Stromal cell of bone marrow (primary cell): ENCODE measurements around the gene COPE.
"Not testable (repeated sequence)": the region's sequence is repeated elsewhere in the genome, so short reads cannot be mapped to it uniquely, and the experiment has no call there.

Experiments
- DNase-seq: peaks from one replicate; pipeline ENCODE4 v3.0.0-alpha.2; 2012; ENCODE audit warnings: low read depth

Gene COPE

DNA sequence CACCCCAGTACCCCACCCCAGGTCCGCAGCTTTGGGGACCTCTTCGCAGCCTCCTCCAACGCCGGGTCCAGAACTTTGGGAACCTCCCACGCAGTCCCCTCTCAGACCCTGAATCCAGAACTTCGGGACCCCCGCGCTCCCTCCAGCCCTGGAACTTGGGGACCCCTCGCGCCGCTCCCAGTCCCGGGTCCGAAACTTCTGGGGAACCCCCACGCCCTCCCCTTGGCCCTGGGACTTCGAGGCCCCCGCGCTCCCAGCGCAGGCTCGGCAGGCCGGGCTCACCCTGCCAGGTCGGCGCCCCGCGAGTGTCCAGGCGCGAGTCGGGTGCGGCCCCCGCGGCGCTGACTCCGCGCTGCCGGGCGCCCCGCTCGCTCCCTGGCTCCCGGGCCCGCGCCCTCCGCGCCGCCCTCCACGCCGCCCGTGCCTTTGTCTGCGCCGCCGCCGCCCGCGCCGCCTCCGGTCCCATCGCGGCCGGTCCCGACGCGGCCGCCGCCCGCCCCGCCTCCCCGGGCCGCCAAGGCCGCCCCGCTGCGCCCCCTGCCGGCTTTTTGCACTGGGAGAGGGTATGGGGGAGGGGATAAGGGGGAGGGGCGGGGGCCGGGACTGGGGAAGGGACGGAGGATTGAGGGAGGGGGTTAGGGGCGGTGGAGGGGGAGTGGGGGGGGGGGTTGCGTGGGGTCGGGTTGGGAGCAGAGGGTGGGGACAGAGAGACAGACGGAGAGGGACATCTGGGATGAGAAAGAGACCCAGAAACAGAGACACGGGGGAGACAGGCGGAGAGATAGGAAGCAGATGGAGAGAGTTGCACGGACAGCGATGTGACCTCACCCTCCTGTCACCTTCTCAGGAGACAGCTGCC is 21.8 kb upstream of the COPE start, which contains the start of gene HOMER3:
Gene HOMER3, minus strand, starts transcription at position 449 of the 859 bp plus-strand sequence. CDS start 2,235 bp downstream, outside the sequence.
- DNase-seq: peak; percentile 43

DNA sequence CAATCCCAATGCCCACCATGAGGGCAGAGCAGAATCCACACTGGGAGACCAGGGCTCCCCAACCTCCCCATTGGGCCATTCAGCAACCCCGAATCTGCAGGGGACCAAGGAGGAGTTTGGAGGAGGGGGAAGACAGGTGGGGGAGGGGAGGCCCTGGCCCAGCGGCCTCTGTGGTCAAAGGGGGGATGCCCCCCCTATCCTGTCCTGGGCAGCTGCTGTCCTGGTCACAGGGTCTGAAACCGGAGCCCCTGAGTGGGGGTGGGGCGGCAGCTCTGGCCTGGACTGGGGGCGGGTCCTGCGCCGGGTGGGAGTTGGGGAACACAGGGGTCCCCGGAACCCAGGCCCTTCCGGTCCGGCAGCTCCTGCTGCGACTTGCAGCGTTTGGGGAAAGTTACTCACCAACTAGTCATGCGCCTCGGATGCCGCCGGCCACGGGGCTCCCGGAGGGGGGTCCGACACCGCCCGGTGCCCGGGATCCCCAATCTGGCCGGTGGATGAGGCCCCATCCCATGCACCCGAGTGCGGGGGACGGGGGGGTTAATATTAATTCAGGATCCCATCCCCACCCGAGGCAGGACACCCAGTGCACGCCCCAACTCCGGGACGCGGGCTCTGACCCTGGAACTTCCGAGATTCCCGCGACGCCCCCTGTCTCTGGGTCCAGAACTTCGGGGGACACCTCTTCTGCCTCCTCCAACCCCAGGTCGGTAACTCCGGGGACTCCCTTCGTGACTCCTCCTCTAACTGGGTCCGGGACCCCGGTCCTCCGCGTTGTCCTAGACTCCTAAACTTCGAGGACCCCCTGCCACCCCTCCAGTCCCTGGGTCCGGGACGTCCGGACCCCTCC is 21.0 kb upstream of the COPE start:
- peak; percentile 35 for DNase-seq

DNA sequence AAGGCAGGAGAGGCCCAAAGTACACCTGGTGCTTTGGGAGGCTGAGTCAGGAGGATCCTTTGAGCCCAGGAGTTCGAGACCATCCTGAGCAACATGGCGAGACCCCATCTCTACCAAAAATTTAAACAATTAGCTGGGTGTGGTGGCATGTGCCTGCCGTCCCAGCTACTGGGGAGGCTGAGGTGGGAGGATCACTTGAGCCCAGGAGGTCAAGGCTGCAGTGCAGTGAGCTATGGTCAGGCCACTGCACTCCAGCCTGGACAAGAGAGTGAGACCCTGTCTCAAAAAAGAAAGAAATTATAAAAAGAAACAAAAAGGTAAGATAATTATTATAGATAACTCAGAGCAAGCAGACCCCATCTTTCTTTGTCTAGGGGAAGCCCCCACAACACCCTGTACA is 20.0 kb upstream of the COPE start:
- no peak for DNase-seq

DNA sequence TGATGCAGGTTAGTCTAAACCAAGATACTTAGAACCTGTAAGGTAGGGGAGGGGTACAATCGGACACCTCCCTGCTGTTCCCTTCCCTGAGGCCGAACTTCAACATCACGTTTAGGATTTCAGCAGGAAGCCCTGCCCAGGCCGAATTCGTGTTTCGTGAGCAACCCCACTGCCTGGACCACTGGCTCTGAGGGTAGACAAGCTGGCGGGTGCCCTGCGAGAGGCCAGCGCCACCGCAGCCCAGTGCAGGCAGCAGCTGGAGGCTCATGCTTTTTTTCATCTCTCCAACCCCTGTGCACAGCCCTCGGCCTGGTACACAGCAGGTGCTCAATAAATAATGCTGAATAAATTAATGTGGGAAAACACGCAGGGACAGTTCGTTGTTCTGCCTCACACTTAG is 14.1 kb upstream of the COPE start:
- DNase-seq: no peak

DNA sequence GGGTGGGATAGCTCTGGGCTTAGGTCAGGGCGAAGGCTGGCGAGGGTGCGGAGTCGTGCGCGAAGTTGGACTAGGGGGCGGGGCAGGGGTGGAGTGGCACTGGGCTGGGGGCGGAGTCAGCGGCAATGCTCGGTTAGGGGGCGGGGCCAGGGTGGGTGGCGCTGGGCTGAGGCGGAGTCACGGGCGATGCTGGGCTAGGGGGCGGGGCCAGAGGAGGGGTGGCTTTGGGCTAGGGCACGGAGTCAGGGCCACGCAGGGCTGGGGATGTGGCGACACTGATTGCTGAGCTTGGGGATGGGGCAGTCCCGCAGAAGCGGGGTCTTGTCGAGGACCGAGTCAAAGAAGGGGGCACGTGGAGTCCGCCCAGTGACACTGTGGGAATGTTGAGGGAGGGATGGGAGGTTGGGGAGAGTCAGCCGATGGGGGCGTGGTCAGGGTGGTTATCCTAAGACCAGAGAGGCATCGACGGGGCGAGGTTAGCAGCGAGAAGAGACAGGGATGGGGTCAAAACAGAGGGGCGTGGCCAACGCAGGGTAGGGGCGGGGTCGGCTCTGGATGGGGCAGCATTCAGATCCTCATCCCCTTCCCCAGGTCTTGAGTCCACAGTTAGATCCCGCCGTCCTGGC is 13.1 kb upstream of the COPE start:
- no peak for DNase-seq

DNA sequence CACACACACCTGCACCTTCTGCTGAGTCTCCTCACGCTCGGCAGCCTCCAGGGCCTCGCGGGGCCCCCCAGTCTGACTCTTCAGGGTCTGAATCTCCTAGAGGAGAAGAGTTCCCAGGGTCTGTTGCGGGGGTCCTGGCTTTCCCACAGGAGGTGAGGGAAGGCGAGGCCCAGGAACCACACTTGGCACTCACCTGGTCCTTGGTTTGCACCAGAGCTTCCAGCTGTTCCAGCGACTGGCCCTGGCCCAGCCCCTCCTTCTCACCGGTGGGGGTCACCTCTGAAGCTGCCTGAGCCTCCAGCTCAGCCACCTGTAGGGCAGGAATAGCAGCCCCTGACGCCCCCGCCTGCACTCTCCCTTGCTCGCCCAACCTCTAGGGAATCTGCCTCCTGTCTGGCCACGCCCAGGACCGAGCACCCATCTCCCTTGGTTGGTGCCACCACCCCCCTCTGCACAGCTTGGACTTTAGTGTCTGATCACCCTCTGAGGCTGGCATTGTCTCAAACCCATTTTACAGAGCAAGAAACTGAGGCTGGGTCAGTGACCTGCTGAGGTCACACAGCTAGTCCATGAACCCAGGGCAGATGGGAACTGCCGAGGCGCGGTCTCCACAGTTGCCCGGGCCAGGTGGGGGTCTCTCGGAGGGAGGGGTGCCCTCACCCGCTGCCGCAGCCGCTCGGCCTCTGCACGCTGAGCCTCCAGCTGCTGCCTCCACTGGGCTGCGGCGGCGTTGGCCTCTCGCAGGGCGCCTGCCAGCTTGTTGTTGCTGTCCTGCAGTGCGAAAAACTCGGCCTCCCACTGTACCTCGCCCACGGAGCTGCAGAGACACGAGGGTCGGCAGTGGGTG is 12.4 kb upstream of the COPE start:
- DNase-seq: no peak

DNA sequence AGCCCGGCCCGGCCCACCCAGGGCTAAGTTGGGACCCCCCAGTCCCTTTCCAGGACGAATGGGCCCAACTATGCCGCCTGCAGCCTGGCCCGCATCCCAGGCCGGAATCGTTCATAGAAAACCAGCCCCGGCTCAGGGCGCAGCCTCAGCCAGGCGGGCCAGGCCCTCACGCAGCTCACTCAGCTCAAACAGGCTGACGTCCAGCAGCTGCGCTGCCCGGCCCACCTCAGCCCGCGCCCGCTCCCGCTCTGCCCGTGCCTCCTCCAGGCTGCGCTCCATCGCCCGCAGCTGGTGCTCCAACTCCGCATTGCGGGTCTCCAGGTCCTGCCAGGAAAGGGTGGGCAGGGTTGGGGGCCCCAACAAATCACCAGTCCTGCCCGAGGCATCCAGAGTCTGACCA is 10.1 kb upstream of the COPE start:
- DNase-seq: no peak

DNA sequence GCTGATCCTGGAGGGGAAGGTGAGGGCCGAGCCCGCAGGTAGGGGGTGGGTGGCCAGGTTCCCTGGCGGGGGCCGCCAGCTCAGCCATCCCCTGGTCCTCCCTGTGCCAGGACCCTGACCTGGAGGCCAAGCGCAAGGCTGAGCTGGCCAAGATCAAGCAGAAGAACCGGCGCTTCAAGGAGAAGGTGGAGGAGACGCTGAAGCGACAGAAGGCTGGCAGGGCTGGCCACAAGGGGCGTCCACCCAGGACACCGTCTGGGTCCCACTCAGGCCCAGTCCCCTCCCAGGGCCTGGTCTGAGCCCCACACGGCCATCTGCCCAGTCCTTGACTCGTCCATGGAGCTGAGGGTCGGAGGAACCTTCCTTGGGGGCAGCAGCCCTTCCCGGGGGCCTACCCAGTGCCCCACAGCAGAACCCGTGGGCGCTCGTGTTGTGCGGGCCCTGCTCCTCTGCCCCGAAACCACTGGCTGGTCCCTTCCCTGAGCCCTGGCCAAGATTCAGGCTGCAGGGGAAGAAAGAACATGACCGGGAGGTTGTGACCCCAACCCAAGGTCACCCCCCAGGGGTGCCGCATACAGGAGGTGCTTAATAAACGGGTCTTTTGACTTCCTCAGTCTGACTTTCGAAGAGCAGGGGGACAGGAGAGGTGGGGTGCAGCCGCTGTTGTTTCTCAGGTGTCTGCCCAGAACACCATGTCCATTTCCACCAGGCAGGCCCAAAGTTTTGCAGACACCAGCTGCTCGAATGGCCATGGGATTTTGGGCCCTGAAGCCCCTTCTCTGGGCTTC is 9.0 kb upstream of the COPE start:
- DNase-seq: no peak

DNA sequence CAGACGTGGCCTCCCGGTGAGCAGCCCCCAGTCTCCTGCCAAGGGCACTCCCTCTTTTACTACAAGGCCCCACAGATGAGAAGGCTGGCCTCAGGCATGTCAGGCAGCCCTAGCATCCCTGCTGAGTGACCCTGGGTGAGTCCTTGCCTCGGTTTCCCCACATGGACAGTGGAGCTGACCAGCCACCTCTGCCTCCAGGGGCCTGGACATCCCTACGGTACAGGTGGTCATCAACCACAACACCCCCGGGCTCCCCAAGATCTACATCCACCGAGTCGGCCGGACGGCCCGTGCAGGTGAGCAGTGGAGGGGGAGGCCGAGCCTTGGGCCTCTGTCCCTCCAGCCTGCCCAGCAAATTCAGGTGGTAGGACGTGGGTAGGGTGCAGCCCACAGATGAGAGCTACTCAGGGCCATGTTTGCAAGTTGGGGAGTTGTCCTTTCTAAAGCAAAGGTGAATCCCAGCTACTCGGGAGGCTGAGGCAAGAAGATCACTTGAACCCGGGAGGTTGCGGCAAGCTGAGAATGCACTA is 5.6 kb upstream of the COPE start:
- DNase-seq: no peak

DNA sequence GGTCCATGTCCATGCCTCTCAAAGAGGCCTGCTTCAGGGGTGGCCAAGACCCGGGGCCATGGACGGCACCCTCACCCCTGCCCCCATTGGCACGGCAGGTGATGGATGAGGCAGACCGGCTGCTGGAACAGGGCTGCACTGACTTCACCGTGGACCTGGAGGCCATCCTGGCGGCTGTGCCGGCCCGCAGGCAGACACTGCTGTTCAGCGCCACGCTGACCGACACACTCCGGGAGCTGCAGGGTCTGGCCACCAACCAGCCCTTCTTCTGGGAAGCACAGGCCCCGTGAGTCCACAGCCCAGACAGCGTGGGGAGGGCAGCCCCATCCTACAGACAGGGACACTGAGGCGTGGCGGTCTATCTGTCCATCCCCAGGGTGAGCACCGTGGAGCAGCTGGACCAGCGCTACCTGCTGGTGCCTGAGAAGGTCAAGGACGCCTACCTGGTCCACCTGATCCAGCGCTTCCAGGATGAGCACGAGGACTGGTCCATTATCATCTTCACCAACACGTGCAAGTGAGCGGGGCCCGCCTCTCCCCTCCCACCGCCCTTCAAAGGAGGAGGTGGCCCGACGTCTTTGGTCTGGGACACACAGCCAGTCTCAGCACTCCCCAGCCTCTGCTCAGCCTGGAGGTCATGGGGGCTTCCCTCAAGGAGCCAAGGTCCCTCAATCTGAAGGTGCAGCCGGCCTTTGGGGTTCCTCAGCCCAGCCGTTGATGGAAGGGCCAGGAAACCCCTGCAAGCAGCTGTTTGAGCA is 3.2 kb upstream of the COPE start:
- DNase-seq: no peak

DNA sequence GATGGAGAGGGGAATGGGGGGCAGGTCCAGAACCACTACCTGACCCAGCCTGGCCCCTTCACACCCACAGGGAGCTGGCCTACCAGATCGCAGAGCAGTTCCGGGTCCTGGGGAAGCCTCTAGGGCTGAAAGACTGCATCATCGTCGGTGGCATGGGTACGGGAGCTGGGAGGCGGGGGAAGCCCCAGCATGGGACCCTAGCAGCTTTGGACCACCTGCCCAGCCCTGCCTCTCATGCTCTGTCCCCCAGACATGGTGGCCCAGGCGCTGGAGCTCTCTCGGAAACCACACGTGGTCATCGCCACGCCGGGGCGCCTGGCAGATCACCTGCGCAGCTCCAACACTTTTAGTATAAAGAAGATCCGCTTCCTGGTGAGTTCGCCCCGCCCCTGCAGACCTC is 2.4 kb upstream of the COPE start:
- no peak for DNase-seq

DNA sequence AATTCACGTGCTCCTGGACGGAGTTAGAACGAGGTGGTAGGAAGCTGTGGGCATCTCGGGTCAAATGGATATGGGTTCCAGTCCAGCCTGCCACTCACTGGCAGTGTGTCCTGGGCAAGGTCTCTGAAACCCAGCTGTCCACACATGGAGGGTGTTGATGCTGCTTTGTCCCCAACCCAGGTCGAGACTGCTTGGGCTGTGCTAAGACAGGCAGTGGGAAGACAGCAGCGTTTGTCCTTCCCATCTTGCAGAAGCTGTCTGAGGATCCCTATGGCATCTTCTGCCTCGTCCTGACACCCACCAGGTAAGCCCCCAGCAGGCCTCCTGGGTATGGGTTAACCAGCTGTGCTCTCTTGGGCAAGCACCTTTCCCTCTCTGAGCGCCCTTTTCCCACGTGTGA is 1.2 kb upstream of the COPE start:
- no peak for DNase-seq

DNA sequence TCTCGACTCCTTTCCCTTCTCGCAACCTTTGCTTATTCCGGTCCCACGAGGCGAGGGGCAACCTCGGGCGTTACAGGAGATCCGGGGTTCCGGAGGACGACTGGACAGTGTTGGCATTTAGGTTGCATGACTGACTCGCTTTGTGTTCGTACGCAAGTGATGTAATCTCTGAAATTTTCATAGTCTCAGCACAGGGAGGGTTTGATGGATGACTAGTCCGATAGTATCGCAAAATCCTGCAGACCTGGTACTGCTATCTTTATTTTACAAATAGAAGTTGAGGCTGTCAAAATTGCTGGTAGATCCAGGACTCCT is 670 bp upstream of the COPE start:
- no peak for DNase-seq

DNA sequence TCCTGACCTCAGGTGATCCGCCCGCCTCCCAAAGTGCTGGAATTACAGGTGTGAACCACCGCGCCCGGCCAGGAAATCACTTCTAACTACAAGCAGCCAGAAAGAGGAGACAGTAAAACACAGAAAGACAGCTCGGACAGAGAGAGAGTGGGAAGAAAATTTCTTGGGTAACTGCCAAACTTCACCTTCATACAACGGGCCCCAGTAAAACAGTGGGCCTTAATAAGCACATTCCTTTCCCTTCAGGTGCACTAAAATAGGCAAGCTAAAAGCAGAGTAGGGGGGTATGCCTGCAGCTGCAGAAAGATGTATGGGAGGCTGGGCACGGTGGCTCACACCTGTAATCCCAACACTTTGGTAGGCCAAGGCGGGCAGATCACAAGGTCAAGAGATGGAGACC is 1.6 kb downstream of the COPE start:
- DNase-seq: not testable (repeated sequence)

DNA sequence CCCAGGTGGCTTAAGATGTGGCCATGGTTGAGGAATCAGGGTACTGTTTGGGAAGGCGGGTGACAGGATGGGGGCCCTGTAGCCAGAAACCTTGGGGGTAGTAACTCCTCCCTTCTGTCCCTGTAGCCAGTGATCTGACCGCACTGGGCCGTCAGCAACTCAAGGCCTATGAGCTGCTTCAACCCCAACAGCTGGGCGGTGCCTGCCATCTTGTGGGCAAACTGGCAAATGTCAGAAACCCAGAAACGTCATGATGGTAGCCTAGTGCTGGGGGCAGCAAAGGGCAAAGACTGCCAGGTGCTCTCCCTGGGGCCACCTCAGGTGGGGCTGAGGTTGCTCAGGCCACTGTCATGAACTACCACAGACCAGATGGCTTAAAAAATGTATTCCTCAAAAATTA is 3.5 kb downstream of the COPE start:
- DNase-seq: no peak

DNA sequence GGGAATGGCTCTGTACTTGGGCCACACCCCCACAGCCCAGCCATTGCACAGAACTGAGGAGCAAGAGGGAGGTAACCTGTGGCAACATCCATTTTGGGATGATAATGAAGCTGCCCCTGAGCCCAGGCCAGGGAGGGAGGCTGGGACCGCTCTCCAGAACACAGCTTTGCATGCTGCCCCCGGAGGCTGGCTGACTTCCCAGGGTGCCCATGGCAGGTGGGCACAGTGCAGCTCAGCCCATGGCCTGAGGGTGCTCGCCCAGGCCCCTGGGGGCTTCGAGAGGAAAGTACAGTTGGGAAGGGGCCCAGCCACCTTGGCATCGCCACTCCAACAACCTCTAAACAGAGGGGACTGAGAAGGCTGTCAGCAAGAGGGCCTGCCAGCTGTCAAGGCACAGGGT is 5.7 kb downstream of the COPE start:
- DNase-seq: no peak

DNA sequence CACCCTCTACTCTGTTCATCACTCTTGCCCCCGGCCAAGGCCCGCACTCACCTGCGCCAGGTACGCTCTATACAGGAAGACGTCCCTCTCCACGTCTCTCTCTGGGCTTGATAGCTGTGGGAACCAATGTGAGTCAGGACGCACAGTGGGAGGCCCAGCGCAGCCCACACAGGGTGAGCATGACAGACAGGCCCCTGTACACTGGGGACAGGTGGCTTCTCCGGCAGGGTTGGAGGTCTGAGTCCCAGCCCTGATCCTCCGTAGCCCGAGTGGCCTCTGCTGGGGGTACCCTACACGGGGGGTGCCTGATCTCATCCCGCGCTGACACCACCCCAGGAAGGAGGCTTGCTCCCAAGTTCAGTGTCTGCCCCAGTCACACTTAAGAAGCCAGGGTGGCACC is 6.3 kb downstream of the COPE start:
- DNase-seq: no peak

DNA sequence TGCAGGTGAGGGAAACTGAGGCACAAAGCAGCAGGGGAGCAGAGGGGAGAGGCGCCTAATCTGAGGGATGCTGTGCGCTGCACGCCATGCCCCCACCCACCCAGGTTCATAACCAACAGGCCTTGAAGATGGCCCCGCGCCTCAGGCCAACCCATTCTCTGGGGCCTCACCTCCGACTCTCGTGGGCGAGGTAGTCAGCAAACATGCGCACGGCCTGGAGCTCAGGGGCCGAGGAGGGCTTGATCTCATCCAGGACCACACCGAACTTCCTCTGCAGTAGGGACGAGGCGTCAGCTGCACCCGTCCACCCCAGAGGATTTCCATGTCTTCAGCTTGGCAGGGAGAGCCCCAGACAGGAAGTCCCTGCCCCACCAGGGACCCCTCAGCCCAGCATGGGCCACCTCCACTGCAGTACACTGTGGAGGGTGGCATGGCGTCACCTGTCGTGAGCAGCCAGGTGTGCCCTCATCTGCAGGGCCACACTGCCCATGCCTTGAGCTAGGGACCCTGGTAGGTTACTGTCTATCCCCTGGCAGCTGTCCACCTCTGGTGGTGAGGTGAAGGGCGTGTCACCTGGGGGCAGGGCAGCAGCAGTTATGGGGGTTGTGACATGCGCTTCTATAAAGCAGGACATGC is 8.3 kb downstream of the COPE start:
- DNase-seq: no peak

DNA sequence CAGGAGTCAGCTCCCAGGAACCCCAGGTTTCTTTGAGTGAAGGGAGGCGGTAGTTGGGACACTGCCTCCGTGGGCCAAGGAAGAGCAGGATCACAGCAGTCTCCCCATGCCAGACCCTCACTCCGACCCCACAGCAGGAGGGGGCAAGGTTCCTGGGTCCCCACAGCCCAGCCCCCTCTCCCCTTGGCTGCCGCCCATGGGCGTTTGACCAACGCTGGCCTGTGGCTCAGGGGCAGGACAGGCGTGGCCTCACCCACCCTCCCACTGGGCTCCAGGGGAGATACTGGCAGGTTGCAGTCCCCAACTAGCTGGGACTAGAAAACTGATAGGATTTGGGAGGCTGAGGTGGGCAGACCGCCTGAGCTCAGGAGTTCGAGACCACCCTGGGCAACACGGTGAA is 9.2 kb downstream of the COPE start:
- no peak for DNase-seq
